ENCODE results near the gene ARL15.
A peak's percentile ranks its signal among the peaks of the same experiment; 100 is the strongest.

Gene ARL15

GRCh38 chr5:54251981-54252380, 58.4 kb downstream of the ARL15 start:
- no peaks in the 10 kb centered on the region for H3K36me3 ChIP-seq (replicated peaks)
- no peaks in the 10 kb centered on the region for H3K27me3 ChIP-seq (replicated peaks)
- no peak overlapping the region for H3K27ac ChIP-seq
- in situ Hi-C loops (cut with HindIII; ENCODE audit: low pct_ligation_motif_present, low sequenced_read_pairs): no loop called here
- DNase-seq: no peak
- H3K4me3 ChIP-seq (ENCODE audit: low read depth, low read length): no peak overlapping the region
- TF ChIP-seq CTCF (IDR thresholded peaks at IDR 0.05; ENCODE audit: low read depth, low read length, missing control alignments): no peak

- in situ Hi-C loops (cut with HindIII; ENCODE audit: low pct_ligation_motif_present, low sequenced_read_pairs): no loop called here
- Histone ChIP-seq H3K36me3 (replicated peaks) (no peaks in the 10 kb centered on the region), H3K4me3 (ENCODE audit: low read depth, low read length) (no peak overlapping the region), H3K27ac (no peak overlapping the region), H3K27me3 (replicated peaks) (no peaks in the 10 kb centered on the region)
- no peak for TF ChIP-seq CTCF (IDR thresholded peaks at IDR 0.05; ENCODE audit: low read depth, low read length, missing control alignments)
- peak; percentile 6 for DNase-seq
Observed at GRCh38 chr5:54249210-54250028, 61.0 kb downstream of the ARL15 start.

- H3K36me3 ChIP-seq (replicated peaks): no peaks in the 10 kb centered on the region
- in situ Hi-C loops (cut with HindIII; ENCODE audit: low pct_ligation_motif_present, low sequenced_read_pairs): no loop called here
- H3K4me3 ChIP-seq (ENCODE audit: low read depth, low read length): no peak overlapping the region
- no peak for TF ChIP-seq CTCF (IDR thresholded peaks at IDR 0.05; ENCODE audit: low read depth, low read length, missing control alignments)
- DNase-seq: no peak
- no peaks in the 10 kb centered on the region for H3K27me3 ChIP-seq (replicated peaks)
- H3K27ac ChIP-seq: no peak overlapping the region
Observed at GRCh38 chr5:54247226-54247625, 63.1 kb downstream of the ARL15 start.

- peak; percentile 44 for DNase-seq
- in situ Hi-C loops (cut with HindIII; ENCODE audit: low pct_ligation_motif_present, low sequenced_read_pairs): no loop called here
- H3K27me3 ChIP-seq (replicated peaks): no peaks in the 10 kb centered on the region
- TF ChIP-seq CTCF (IDR thresholded peaks at IDR 0.05; ENCODE audit: low read depth, low read length, missing control alignments): peak; percentile 78
- H3K4me3 ChIP-seq (ENCODE audit: low read depth, low read length): no peak overlapping the region
- H3K36me3 ChIP-seq (replicated peaks): no peaks in the 10 kb centered on the region
- H3K27ac ChIP-seq: no peak overlapping the region
Observed at GRCh38 chr5:54243483-54244080, 66.8 kb downstream of the ARL15 start.

GRCh38 chr5:54242297-54242696, 68.1 kb downstream of the ARL15 start:
- in situ Hi-C loops (cut with HindIII; ENCODE audit: low pct_ligation_motif_present, low sequenced_read_pairs): no loop called here
- H3K27me3 ChIP-seq (replicated peaks): no peaks in the 10 kb centered on the region
- no peak overlapping the region for H3K27ac ChIP-seq
- no peak overlapping the region for H3K4me3 ChIP-seq (ENCODE audit: low read depth, low read length)
- DNase-seq: no peak
- TF ChIP-seq CTCF (IDR thresholded peaks at IDR 0.05; ENCODE audit: low read depth, low read length, missing control alignments): no peak
- no peaks in the 10 kb centered on the region for H3K36me3 ChIP-seq (replicated peaks)

Data from brain microvascular endothelial cell (primary cell).